Sigmoid colon (tissue), 7 donors: ENCODE results near the gene IGSF21. TPM values are rescaled to one million over a fixed set of nuclear protein-coding genes. Genes with fewer than 3 reads are reported as not detected.

ENCODE experiments used
- DNase-seq: peaks from one replicate; pipeline ENCODE4 v3.0.0-alpha.2; 2019
- H3K27ac ChIP-seq, 4 donors: fragments of 200-600 bp; sonication (generic); one replicate each; pipeline ENCODE4 v1.5.1; 2016 to 2019; ENCODE audit warnings: mild to moderate bottlenecking in 1 of 4
- H3K27me3 ChIP-seq, 3 donors: fragments of 200-600 bp; sonication (generic); one replicate each; pipeline ENCODE4 v1.5.1; 2019; ENCODE audit warnings: mild to moderate bottlenecking in 1 of 3
- H3K36me3 ChIP-seq, 4 donors: fragments of 200-600 bp; sonication (generic); one replicate each; pipeline ENCODE4 v1.5.1; 2016 to 2019
- H3K4me1 ChIP-seq, 4 donors: fragments of 200-600 bp; sonication (generic); one replicate each; pipeline ENCODE4 v1.5.1; 2017 to 2019
- H3K4me3 ChIP-seq, 4 donors: fragments of 200-600 bp; sonication (generic); one replicate each; pipeline ENCODE4 v1.5.1; 2017 to 2019; ENCODE audit warnings: mild to moderate bottlenecking in 2 of 4, moderate library complexity in 1 of 4
- H3K9me3 ChIP-seq, 4 donors: fragments of 200-600 bp in 3 of 4; sonication (generic) in 3 of 4; one replicate each; pipeline versions ENCODE4 v1.5.1 to v1.6.1; 2013 to 2019
- CTCF ChIP-seq, 4 experiments: fragments of 450-650 bp in 3 of 4; fragments of 200-600 bp in 1 of 4; IDR thresholded peaks; one replicate each; pipeline ENCODE4 v1.5.1; 2016 to 2019; ENCODE audit warnings: antibody characterized with exemption in 4 of 4, mild to moderate bottlenecking in 3 of 4, moderate library complexity in 2 of 4
- EP300 ChIP-seq, 4 donors: sonication (generic); formaldehyde crosslinking; IDR thresholded peaks; one replicate each; pipeline ENCODE4 v1.6.1; 2017; ENCODE audit warnings: antibody characterized with exemption in 4 of 4
- POLR2A ChIP-seq, 2 donors: fragments of 450-650 bp; IDR thresholded peaks; one replicate each; pipeline ENCODE4 v1.6.1; 2016; ENCODE audit warnings: antibody characterized with exemption in 2 of 2, mild to moderate bottlenecking in 2 of 2, moderate library complexity in 2 of 2
- POLR2AphosphoS5 ChIP-seq, 4 donors: sonication (generic); formaldehyde crosslinking; IDR thresholded peaks; one replicate each; pipeline ENCODE4 v1.6.1; 2017; ENCODE audit warnings: antibody characterized with exemption in 4 of 4
- WGBS, 2 donors: extraction: QIAGEN DNeasy Blood & Tissue Kit; methylation state at CpG; one replicate each; pipeline ENCODE4 v1.1.7; 2013; 5-methylcytosine and 5-hydroxymethylcytosine counted together
- intact Hi-C: fragments of 100-400 bp; cut with DNase I; formaldehyde crosslinking; loops from one replicate; pipeline ENCODE4 v1.15.1; 2023
- polyA plus RNA-seq, 3 donors: library from polyadenylated mRNA; stranded (reverse); fragments of 200-250 nt; gene quantifications; one replicate each; pipeline ENCODE4 v1.2.3, GENCODE V29; 2013
- total RNA-seq, 4 donors: library from RNA; depleted of rRNA; stranded (reverse); fragments of >200 nt; gene quantifications; one replicate each; pipeline ENCODE4 v1.1.0, GENCODE V29; 2016
- donor health status: healthy with polysubstance abuse.
- donor health status: Bipolar disorder and iron deficiency.
- donor health status: healthy.

IGSF21 gene
- total and polyA plus RNA-seq, 7 donors: 0.55 to 2.6 (median 1.1) TPM; not detected in 2

GRCh38 chr1:18198260-18198659 is 90.7 kb downstream of the IGSF21 start:
- Histone ChIP-seq H3K27ac (peak overlapping the region in 2 of 4 donors; percentile 18 to 19), H3K4me3 (no peak overlapping the region), H3K4me1 (peaks cover 0 to 14% (median 11%) of the 10 kb centered on the region in 4 donors), H3K36me3 (no peaks in the 10 kb centered on the region), H3K27me3 (peaks cover 0 to 10% (median 0%) of the 10 kb centered on the region in 3 donors), H3K9me3 (no peaks in the 10 kb centered on the region)
- 48 to 59% methylated on average over 10 of the region's 10 CpGs for WGBS, 2 donors
- DNase-seq: peak; percentile 74
- no peak for TF ChIP-seq EP300 (IDR thresholded peaks at IDR 0.05)
- peak in 3 of 4 donors; percentile 14 to 54 (median 27) for TF ChIP-seq POLR2AphosphoS5 (IDR thresholded peaks at IDR 0.05)
- TF ChIP-seq CTCF (IDR thresholded peaks at IDR 0.05): no peak
- intact Hi-C loops: no loop called here

- no peak for DNase-seq
- intact Hi-C loops: no loop called here
- Histone ChIP-seq H3K27ac (no peak overlapping the region), H3K9me3 (no peaks in the 10 kb centered on the region), H3K36me3 (no peaks in the 10 kb centered on the region), H3K4me3 (no peak overlapping the region), H3K4me1 (peaks cover 0 to 14% (median 11%) of the 10 kb centered on the region in 4 donors), H3K27me3 (peaks cover 0 to 14% (median 0%) of the 10 kb centered on the region in 3 donors)
- TF ChIP-seq POLR2A (IDR thresholded peaks at IDR 0.05) (no peak), EP300 (IDR thresholded peaks at IDR 0.05) (no peak), POLR2AphosphoS5 (IDR thresholded peaks at IDR 0.05) (no peak)
- WGBS, 2 donors: 40 to 46% methylated on average over 14 of the region's 14 CpGs
Observed at GRCh38 chr1:18199462-18199861, 91.9 kb downstream of the IGSF21 start.

GRCh38 chr1:18200136-18200717 is 92.6 kb downstream of the IGSF21 start:
- peaks cover 0 to 14% (median 11%) of the 10 kb centered on the region in 4 donors for H3K4me1 ChIP-seq
- intact Hi-C loops: no loop called here
- H3K9me3 ChIP-seq: no peaks in the 10 kb centered on the region
- no peaks in the 10 kb centered on the region for H3K36me3 ChIP-seq
- peaks cover 0 to 14% (median 0%) of the 10 kb centered on the region in 3 donors for H3K27me3 ChIP-seq
- 67 to 72% methylated on average over 8 of the region's 8 CpGs for WGBS, 2 donors
- no peak overlapping the region for H3K4me3 ChIP-seq
- TF ChIP-seq POLR2A (IDR thresholded peaks at IDR 0.05) (no peak), EP300 (IDR thresholded peaks at IDR 0.05) (no peak), POLR2AphosphoS5 (IDR thresholded peaks at IDR 0.05) (no peak), CTCF (IDR thresholded peaks at IDR 0.05) (no peak)
- no peak overlapping the region for H3K27ac ChIP-seq
- DNase-seq: no peak

GRCh38 chr1:18200918-18201317 is 93.3 kb downstream of the IGSF21 start:
- Histone ChIP-seq H3K4me1 (peaks cover 0 to 14% (median 11%) of the 10 kb centered on the region in 4 donors), H3K36me3 (no peaks in the 10 kb centered on the region), H3K4me3 (no peak overlapping the region), H3K27me3 (peaks cover 0 to 14% (median 0%) of the 10 kb centered on the region in 3 donors), H3K27ac (no peak overlapping the region), H3K9me3 (no peaks in the 10 kb centered on the region)
- intact Hi-C loops: no loop called here
- 61% methylated on average over 6 of the region's 6 CpGs for WGBS, 2 donors
- TF ChIP-seq POLR2AphosphoS5 (IDR thresholded peaks at IDR 0.05) (no peak), CTCF (IDR thresholded peaks at IDR 0.05) (no peak), POLR2A (IDR thresholded peaks at IDR 0.05) (no peak), EP300 (IDR thresholded peaks at IDR 0.05) (no peak)
- no peak for DNase-seq

- intact Hi-C loops: no loop called here
- H3K9me3 ChIP-seq: peaks cover 0 to 5% (median 4%) of the 10 kb centered on the region in 4 donors
- no peaks in the 10 kb centered on the region for H3K36me3 ChIP-seq
- no peak overlapping the region for H3K27ac ChIP-seq
- H3K4me1 ChIP-seq: peaks cover 0 to 14% (median 11%) of the 10 kb centered on the region in 4 donors
- TF ChIP-seq CTCF (IDR thresholded peaks at IDR 0.05): no peak
- no peak for TF ChIP-seq EP300 (IDR thresholded peaks at IDR 0.05)
- no peak for TF ChIP-seq POLR2A (IDR thresholded peaks at IDR 0.05)
- no peak for TF ChIP-seq POLR2AphosphoS5 (IDR thresholded peaks at IDR 0.05)
- DNase-seq: no peak
- 51 to 74% methylated on average over 4 of the region's 4 CpGs for WGBS, 2 donors
- peaks cover 0 to 14% (median 0%) of the 10 kb centered on the region in 3 donors for H3K27me3 ChIP-seq
- H3K4me3 ChIP-seq: no peak overlapping the region
Observed at GRCh38 chr1:18201997-18202719, 94.6 kb downstream of the IGSF21 start.
